ENCODE data around the gene CAD. TPM values are rescaled to one million over a fixed set of nuclear protein-coding genes. Genes with fewer than 3 reads are reported as not detected.

The CAD gene
- total RNA-seq, 1 experiment from 2014 or later: 86.4 TPM

DNA sequence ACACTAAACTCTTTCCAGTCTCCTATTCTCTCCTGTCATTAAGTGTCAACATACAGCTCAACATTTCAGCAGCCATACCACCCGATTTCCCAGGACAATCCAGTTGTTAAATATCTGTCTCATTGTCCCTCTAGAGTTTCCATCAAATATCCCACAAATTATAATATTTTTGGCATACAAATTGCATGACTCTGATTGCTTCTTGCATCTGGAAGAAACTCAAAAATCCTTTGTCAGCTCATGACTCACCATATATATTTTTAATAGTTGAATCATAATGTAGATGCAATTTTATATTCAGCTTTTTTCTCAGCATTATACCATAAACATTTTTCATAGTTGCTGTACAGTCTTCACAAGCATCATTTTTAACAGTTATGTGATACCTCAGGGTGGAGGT lies 38.5 kb downstream of the CAD start:
- H3K4me3 ChIP-seq (ENCODE audit: low read depth, low read length): no peak overlapping the region
- no peak overlapping the region for H3K4me3 Mint-ChIP-seq (ENCODE audit: unreplicated experiment)
- no peaks in the 10 kb centered on the region for H3K36me3 ChIP-seq (ENCODE audit: control insufficient read depth, insufficient read depth, low read length)
- BruUV-seq (replicated peaks): no TSS peak
- TF ChIP-seq, protein P1, sequence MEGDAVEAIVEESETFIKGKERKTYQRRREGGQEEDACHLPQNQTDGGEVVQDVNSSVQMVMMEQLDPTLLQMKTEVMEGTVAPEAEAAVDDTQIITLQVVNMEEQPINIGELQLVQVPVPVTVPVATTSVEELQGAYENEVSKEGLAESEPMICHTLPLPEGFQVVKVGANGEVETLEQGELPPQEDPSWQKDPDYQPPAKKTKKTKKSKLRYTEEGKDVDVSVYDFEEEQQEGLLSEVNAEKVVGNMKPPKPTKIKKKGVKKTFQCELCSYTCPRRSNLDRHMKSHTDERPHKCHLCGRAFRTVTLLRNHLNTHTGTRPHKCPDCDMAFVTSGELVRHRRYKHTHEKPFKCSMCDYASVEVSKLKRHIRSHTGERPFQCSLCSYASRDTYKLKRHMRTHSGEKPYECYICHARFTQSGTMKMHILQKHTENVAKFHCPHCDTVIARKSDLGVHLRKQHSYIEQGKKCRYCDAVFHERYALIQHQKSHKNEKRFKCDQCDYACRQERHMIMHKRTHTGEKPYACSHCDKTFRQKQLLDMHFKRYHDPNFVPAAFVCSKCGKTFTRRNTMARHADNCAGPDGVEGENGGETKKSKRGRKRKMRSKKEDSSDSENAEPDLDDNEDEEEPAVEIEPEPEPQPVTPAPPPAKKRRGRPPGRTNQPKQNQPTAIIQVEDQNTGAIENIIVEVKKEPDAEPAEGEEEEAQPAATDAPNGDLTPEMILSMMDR (IDR thresholded peaks at IDR 0.05; ENCODE audit: insufficient read depth in 1 of 2, low read depth in 1 of 2, low read length in 1 of 2, severe bottlenecking in 1 of 2, unreplicated experiment in 1 of 2): no peak
- H3K27me3 ChIP-seq (replicated peaks; ENCODE audit: control insufficient read depth, insufficient read depth, low read length): no peaks in the 10 kb centered on the region
- POLR2A ChIA-PET: no interaction called here
- DNase-seq: no peak
- H3K36me3 Mint-ChIP-seq (ENCODE audit: insufficient read depth, unreplicated experiment): no peaks in the 10 kb centered on the region
- CTCF ChIA-PET: interaction anchor here (0.6 to 0.7 kb wide), 3 partner anchors 9 to 123 kb away, joined by 3 to 5 read pairs (median 4); no protein-coding TSS in a partner anchor
- intact Hi-C loops (cut with micrococcal nuclease; ENCODE audit: unreplicated experiment): no loop called here
- no peaks in the 10 kb centered on the region for H3K4me1 Mint-ChIP-seq (ENCODE audit: low read depth, unreplicated experiment)
- no peaks in the 10 kb centered on the region for H3K9me3 Mint-ChIP-seq (ENCODE audit: unreplicated experiment)
- H3K9me3 ChIP-seq: no peaks in the 10 kb centered on the region
- no peaks in the 10 kb centered on the region for H3K4me1 ChIP-seq
- peaks cover 8% of the 10 kb centered on the region for H3K27me3 Mint-ChIP-seq (ENCODE audit: insufficient read depth, unreplicated experiment)
- H3K27ac Mint-ChIP-seq (ENCODE audit: unreplicated experiment): no peak overlapping the region

DNA sequence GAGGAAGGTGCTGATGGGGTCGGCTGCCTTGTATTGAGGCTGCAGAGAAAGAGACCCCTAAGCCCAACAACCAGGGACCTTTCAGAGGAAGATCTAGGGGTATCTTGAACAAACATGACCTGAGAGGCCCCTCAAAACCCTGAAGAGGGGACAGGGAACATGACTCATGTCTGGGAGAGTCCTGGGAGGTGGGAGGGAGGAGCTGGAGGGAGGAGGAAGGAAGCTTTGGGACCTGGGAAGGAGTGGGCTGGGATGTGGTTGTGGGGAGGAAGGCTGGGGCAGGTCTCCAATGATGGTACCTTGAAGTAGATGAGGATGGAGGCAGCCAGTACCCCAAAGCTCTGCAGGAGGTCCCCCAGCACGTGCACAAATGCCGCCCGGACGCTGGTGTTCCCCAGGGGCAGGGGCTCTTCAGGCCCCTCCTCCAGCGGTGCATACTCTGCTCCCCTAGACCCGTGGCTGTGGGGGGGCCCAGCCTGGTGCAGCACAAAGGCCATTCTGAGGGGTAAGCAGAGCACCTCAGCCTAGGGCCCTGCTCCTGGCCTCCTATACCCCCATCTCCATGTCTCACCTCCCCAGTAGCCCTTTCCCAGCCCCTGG lies 39.8 kb downstream of the CAD start:
- no TSS peak for BruUV-seq (replicated peaks)
- no peaks in the 10 kb centered on the region for H3K4me1 Mint-ChIP-seq (ENCODE audit: low read depth, unreplicated experiment)
- no peak overlapping the region for H3K4me3 Mint-ChIP-seq (ENCODE audit: unreplicated experiment)
- Histone ChIP-seq H3K36me3 (ENCODE audit: control insufficient read depth, insufficient read depth, low read length) (no peaks in the 10 kb centered on the region), H3K4me3 (ENCODE audit: low read depth, low read length) (no peak overlapping the region), H3K27me3 (replicated peaks; ENCODE audit: control insufficient read depth, insufficient read depth, low read length) (peaks cover 2% of the 10 kb centered on the region; the same call in 1 of the 2 replicates), H3K9me3 (no peaks in the 10 kb centered on the region), H3K4me1 (peaks cover under 1% of the 10 kb centered on the region; the same call in 1 of the 2 replicates)
- CTCF ChIA-PET: no interaction called here
- TF ChIP-seq, protein P1 (IDR thresholded peaks at IDR 0.05; ENCODE audit: insufficient read depth in 1 of 2, low read depth in 1 of 2, low read length in 1 of 2, severe bottlenecking in 1 of 2, unreplicated experiment in 1 of 2): no peak
- H3K27me3 Mint-ChIP-seq (ENCODE audit: insufficient read depth, unreplicated experiment): peaks cover 18% of the 10 kb centered on the region
- H3K36me3 Mint-ChIP-seq (ENCODE audit: insufficient read depth, unreplicated experiment): no peaks in the 10 kb centered on the region
- POLR2A ChIA-PET: no interaction called here
- no peaks in the 10 kb centered on the region for H3K9me3 Mint-ChIP-seq (ENCODE audit: unreplicated experiment)
- H3K27ac Mint-ChIP-seq (ENCODE audit: unreplicated experiment): no peak overlapping the region
- no peak for DNase-seq
- intact Hi-C loops (cut with micrococcal nuclease; ENCODE audit: unreplicated experiment): no loop called here

DNA sequence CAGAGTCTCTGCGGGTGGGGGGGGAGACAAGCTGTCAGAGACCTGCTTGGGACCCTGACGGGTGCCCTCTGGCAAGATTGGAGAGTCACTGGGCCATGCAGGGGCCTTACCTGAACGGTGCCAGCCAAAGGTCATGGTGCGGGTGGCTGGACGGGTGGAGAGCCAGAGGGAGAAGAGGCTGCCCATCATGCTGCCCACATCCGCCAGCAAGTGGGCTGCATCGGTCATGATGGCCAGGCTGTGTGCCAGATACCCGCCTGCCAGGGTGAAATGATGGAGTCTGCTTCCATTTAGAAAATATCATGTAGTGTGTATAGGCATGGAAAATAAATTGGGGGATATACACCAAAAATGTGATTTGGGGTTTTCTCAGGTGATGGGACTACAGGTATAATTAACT lies 40.9 kb downstream of the CAD start:
- H3K27me3 ChIP-seq (replicated peaks; ENCODE audit: control insufficient read depth, insufficient read depth, low read length): peaks cover 2% of the 10 kb centered on the region; the same call in 1 of the 2 replicates

More for the DNA sequence above, 40.9 kb downstream of the CAD start:
- intact Hi-C loops (cut with micrococcal nuclease; ENCODE audit: unreplicated experiment): no loop called here
- Histone ChIP-seq H3K4me1 (peaks cover 5% of the 10 kb centered on the region), H3K9me3 (no peaks in the 10 kb centered on the region), H3K36me3 (ENCODE audit: control insufficient read depth, insufficient read depth, low read length) (no peaks in the 10 kb centered on the region), H3K4me3 (ENCODE audit: low read depth, low read length) (no peak overlapping the region)
- Mint-ChIP-seq H3K27me3 (ENCODE audit: insufficient read depth, unreplicated experiment) (peaks cover 18% of the 10 kb centered on the region), H3K27ac (ENCODE audit: unreplicated experiment) (no peak overlapping the region), H3K36me3 (ENCODE audit: insufficient read depth, unreplicated experiment) (no peaks in the 10 kb centered on the region), H3K4me3 (ENCODE audit: unreplicated experiment) (no peak overlapping the region), H3K9me3 (ENCODE audit: unreplicated experiment) (no peaks in the 10 kb centered on the region), H3K4me1 (ENCODE audit: low read depth, unreplicated experiment) (peaks cover under 1% of the 10 kb centered on the region)
- ChIA-PET CTCF (no interaction called here), POLR2A (no interaction called here)
- no TSS peak for BruUV-seq (replicated peaks)
- DNase-seq: no peak
- TF ChIP-seq, protein P1 (IDR thresholded peaks at IDR 0.05; ENCODE audit: insufficient read depth in 1 of 2, low read depth in 1 of 2, low read length in 1 of 2, severe bottlenecking in 1 of 2, unreplicated experiment in 1 of 2): no peak
